ENCODE results near the gene BCOR. TPM values are rescaled to one million over a fixed set of nuclear protein-coding genes. Genes with fewer than 3 reads are reported as not detected.

The BCOR gene
- total RNA-seq, 1 donor from 2014 or later: 41.3 TPM

DNA sequence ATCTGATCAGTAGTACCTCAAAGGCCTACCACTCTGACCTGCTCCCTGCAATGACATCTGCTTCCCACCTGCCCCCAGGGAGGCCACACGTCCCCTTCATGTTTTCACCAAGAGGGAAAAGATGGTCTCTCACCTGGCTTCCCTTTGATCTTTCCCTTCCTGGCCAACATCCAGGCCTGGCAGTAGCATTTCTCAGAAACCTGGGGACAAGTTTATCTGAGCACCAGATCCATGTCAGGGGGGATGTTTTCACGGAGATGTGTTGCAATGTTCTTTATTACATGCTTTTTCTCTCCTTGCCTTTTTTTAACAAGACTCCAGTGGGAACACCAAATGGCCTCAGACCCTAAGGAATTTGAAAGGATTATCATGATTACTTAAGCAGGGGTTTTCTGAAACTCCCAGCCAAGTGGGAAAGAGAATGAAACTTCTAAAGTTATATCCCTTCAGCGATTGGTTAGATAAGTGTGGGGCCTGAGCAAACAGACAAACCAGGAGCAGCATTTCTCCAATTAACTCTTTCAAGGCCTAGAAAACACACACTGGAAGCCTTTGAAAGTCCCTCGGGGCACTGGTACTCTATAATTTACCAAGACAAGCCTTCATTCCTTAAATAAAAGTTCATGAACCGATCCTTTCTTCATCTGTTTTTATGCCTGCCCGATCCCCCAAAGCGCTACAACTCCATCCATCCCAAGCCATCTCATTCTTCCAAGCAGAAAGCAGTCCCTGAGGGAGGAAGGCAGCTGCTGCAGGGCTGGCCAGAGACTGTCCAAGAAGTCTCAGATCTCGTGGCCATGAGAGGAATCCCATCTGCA, 94.1 kb downstream of the BCOR start:
- DNase-seq (ENCODE audit: low spot score): no peak

DNA sequence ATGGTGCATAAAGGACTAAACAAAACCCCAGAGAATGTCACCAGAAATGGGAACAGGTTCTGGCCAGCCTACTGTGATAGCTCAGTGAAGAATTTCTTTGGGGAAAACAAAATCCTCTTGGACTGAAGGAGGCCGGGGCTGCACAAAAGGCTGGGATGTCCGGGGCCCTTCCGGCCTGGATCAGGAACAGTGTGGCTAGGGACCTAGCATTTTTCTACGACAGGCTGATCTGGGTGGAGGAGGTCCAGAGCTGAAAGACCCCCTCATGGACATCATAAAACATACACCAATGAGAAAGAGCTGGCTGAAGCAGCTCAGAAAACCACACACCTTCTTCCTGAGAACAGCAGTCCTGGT, 94.7 kb downstream of the BCOR start:
- no peak for DNase-seq (ENCODE audit: low spot score)
